ENCODE measurements around the gene SKI. TPM values are rescaled to one million over a fixed set of nuclear protein-coding genes. Genes with fewer than 3 reads are reported as not detected.

Gene SKI
- total and polyA plus RNA-seq, 2 donors (not counting 1 experiment from before 2014, with no cell fraction given) = 14.9 to 74.9 TPM

DNA sequence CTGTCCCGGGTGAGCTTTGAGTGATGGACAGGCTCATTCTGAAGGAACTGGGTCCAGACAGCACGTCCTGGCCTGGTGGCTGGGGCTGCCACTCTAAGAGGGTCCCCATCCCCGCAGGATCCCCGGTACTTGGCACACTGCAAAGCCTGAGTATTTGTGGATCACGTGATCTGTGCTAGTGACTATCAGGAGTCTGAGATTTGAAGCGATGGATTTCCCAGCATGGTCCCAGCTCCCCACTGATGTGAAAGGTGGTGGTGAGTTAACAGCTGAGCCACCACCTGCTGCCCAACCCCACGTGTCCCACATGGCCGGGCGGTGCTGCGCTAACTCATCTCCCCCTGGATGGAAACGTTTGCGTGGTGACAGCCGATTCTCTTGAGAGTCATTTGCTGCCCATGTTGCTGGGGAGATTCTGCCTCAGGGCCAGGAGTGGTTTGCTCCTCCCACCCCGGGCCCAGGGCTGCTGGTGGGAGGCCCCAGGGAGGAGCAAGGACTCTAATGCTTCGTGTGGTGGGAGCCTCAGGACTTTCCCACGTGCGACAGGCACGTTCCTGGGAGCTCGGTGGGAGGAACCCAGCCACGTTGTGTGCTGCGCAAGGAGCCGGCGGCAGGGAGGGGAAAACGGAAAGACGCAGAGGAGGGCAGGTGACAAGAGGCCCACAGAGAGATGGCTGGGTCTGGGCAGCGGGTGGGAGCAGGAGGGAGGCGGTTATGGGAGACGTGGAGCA lies 48.7 kb upstream of the SKI start:
- Histone ChIP-seq H3K27ac (ENCODE audit: low read length in 2 of 2) (no peak overlapping the region), H4K20me1 (ENCODE audit: control insufficient read depth, insufficient read depth, low read length, poor library complexity, severe bottlenecking) (no peaks in the 10 kb centered on the region), H3K4me2 (replicated peaks; ENCODE audit: low read depth, low read length, poor library complexity, severe bottlenecking) (no peak overlapping the region), H3K79me2 (ENCODE audit: control insufficient read depth, insufficient read depth, low read length) (no peaks in the 10 kb centered on the region), H3K4me1 (ENCODE audit: control insufficient read depth in 2 of 2, insufficient read depth in 2 of 2, low read length in 2 of 2) (peaks cover 0 to under 1% of the 10 kb centered on the region in 2 donors), H3K27me3 (replicated peaks in 1 of 4; ENCODE audit: control extremely low read depth in 1 of 4, control insufficient read depth in 3 of 4, insufficient read depth in 4 of 4, low read length in 3 of 4) (no peaks in the 10 kb centered on the region), H2AFZ (ENCODE audit: insufficient read depth, low read depth, low read length, poor library complexity, severe bottlenecking) (no peak overlapping the region), H3K9ac (ENCODE audit: low read length) (no peak overlapping the region), H3K36me3 (replicated peaks in 1 of 2; ENCODE audit: control extremely low read depth in 1 of 2, control insufficient read depth in 1 of 2, extremely low read depth in 1 of 2, insufficient read depth in 2 of 2, low read length in 1 of 2) (peaks cover 0 to 4% of the 10 kb centered on the region in 2 experiments), H3K4me3 (ENCODE audit: control extremely low read depth in 1 of 5, extremely low read depth in 1 of 5, insufficient read depth in 1 of 5, low read depth in 2 of 5, low read length in 4 of 5) (no peak overlapping the region), H3K9me3 (ENCODE audit: control extremely low read depth in 1 of 3, control insufficient read depth in 2 of 3, insufficient read depth in 1 of 3, low read length in 2 of 3) (no peaks in the 10 kb centered on the region)
- DNase-seq (no peak), ATAC-seq (ENCODE audit: low read depth) (no peak)
- TF ChIP-seq EZH2 (IDR thresholded peaks at IDR 0.05; ENCODE audit: borderline replicate concordance, insufficient read depth, low read depth, low read length, poor library complexity, severe bottlenecking) (no peak), CTCF (IDR thresholded peaks at IDR 0.05) (no peak)
- intact Hi-C loops (cut with micrococcal nuclease) = loop anchor here (10.0 kb wide), 1 partner anchor 755 kb away; no protein-coding TSS in a partner anchor
- Mint-ChIP-seq H3K27ac (no peak overlapping the region), H3K4me1 (peaks cover 1% of the 10 kb centered on the region), H3K4me3 (no peak overlapping the region), H3K27me3 (no peaks in the 10 kb centered on the region), H3K9me3 (ENCODE audit: insufficient read depth) (no peaks in the 10 kb centered on the region)
- ChIA-PET CTCF (interaction anchor here (1.0 kb wide), 1 partner anchor 202 kb away, joined by 3 read pairs; no protein-coding TSS in a partner anchor), POLR2A (interaction anchor here (0.6 kb wide), 1 partner anchor 134 kb away, joined by 4 read pairs; no protein-coding TSS in a partner anchor)
- 93% methylated on average over 23 of the region's 28 CpGs for WGBS (ENCODE audit: insufficient coverage)

Measured in B cell (primary cell).